SIG-M5 treated with dmso at 0.1 percent for 504 hours (cell line): ENCODE results near the gene MACROD2.

Experiments used
- DNase-seq: peaks from one replicate; lab custom pipeline; 2025; ENCODE audit not compliant: unreplicated experiment; lab: John Stamatoyannopoulos, UW

MACROD2 gene

GRCh38 chr20:15848126-15848525 lies 1852.8 kb downstream of the MACROD2 start:
- no peak for DNase-seq

GRCh38 chr20:15848995-15849610 lies 1853.8 kb downstream of the MACROD2 start:
- no peak for DNase-seq

GRCh38 chr20:15851576-15852215 lies 1856.4 kb downstream of the MACROD2 start:
- no peak for DNase-seq

- no peak for DNase-seq
These were observed 1859.6 kb downstream of the MACROD2 start for GRCh38 chr20:15854911-15855310.

- DNase-seq, result no peak
These were observed 1862.0 kb downstream of the MACROD2 start for GRCh38 chr20:15857173-15857784.

- no peak for DNase-seq
These were observed 1863.7 kb downstream of the MACROD2 start for GRCh38 chr20:15859061-15859460.

- DNase-seq, result no peak
These were observed 1865.5 kb downstream of the MACROD2 start for GRCh38 chr20:15860850-15861249.

- no peak for DNase-seq
These were observed 1866.9 kb downstream of the MACROD2 start for GRCh38 chr20:15862178-15862577.

GRCh38 chr20:15863735-15864134 lies 1868.4 kb downstream of the MACROD2 start:
- DNase-seq, result no peak

GRCh38 chr20:15865553-15865952 lies 1870.2 kb downstream of the MACROD2 start:
- no peak for DNase-seq

GRCh38 chr20:15866916-15867730 lies 1871.8 kb downstream of the MACROD2 start:
- no peak for DNase-seq

GRCh38 chr20:15867899-15868298 lies 1872.6 kb downstream of the MACROD2 start:
- no peak for DNase-seq

- no peak for DNase-seq
These were observed 1880.1 kb downstream of the MACROD2 start for GRCh38 chr20:15875446-15875845.

- no peak for DNase-seq
These were observed 1887.2 kb downstream of the MACROD2 start for GRCh38 chr20:15882553-15882952.

GRCh38 chr20:15886250-15886649 lies 1890.9 kb downstream of the MACROD2 start:
- no peak for DNase-seq

GRCh38 chr20:15887387-15887786 lies 1892.1 kb downstream of the MACROD2 start:
- no peak for DNase-seq

GRCh38 chr20:15889061-15889460 lies 1893.7 kb downstream of the MACROD2 start:
- no peak for DNase-seq

- no peak for DNase-seq
These were observed 1894.4 kb downstream of the MACROD2 start for GRCh38 chr20:15889514-15890256.

GRCh38 chr20:15890407-15890982 lies 1895.2 kb downstream of the MACROD2 start:
- DNase-seq, result no peak

GRCh38 chr20:15895126-15895525 lies 1899.8 kb downstream of the MACROD2 start:
- no peak for DNase-seq
